ENCODE measurements around the gene RNU7-1.

RNU7-1 gene

GRCh38 chr12:6925239-6925539, 18.4 kb upstream of the RNU7-1 start:
- Histone ChIP-seq H3K9me3 (replicated peaks in 1 of 11) (no peaks in the 10 kb centered on the region), H3K4me3 (no peak overlapping the region), H3K9ac (peak overlapping the region in 10 of 11 experiments; percentile 5 to 93 (median 64); a peak in 16 of 22 replicates), H3K4me1 (peaks cover 76 to 82% (median 79%) of the 10 kb centered on the region in 10 experiments), H3K27ac (peak overlapping the region in 8 of 11 experiments; percentile 18 to 95 (median 58); a peak in 11 of 22 replicates), H3K4me2 (peak overlapping the region; percentile 88 to 97 (median 93)), H3K27me3 (no peaks in the 10 kb centered on the region), H3K36me3 (peaks cover 0 to 14% (median 0%) of the 10 kb centered on the region in 11 experiments; a peak in 3 of 22 replicates), H4K20me1 (peaks cover 5 to 17% (median 13%) of the 10 kb centered on the region in 11 experiments; a peak in 15 of 22 replicates)
- TF ChIP-seq Cebpa-rat (IDR thresholded peaks at IDR 0.05), result no peak

GRCh38 chr12:6925540-6926279, 17.9 kb upstream of the RNU7-1 start:
- Histone ChIP-seq H3K4me2 (peak overlapping the region; percentile 88 to 97 (median 93)), H3K4me3 (no peak overlapping the region; a peak in 2 of 20 replicates), H3K27me3 (no peaks in the 10 kb centered on the region), H3K4me1 (peaks cover 78 to 85% (median 83%) of the 10 kb centered on the region in 10 experiments), H3K9ac (peak overlapping the region in 10 of 11 experiments; percentile 29 to 93 (median 90); a peak in 18 of 22 replicates), H3K36me3 (peaks cover 0 to 12% (median 0%) of the 10 kb centered on the region in 11 experiments; a peak in 3 of 22 replicates), H3K9me3 (replicated peaks in 1 of 11) (no peaks in the 10 kb centered on the region), H3K27ac (peak overlapping the region in 8 of 11 experiments; percentile 18 to 95 (median 72); a peak in 12 of 22 replicates), H4K20me1 (peaks cover 5 to 21% (median 15%) of the 10 kb centered on the region in 11 experiments; a peak in 15 of 22 replicates)
- no peak for TF ChIP-seq Cebpa-rat (IDR thresholded peaks at IDR 0.05)

GRCh38 chr12:6927379-6928021, 16.1 kb upstream of the RNU7-1 start, which contains the start of gene ATN1:
TSS of gene ATN1 (plus strand) at chr12:6927959. CDS start at chr12:6934002, 6,043 bp downstream.
- H3K9ac ChIP-seq, result peak within 1 kb of the TSS; percentile 88 to 93 (median 91)
- H3K36me3 ChIP-seq, result peaks cover 0 to 12% (median 0%) of the 10 kb centered on the region in 11 experiments; a peak in 3 of 22 replicates
- peak within 1 kb of the TSS; percentile 86 to 95 (median 89) for H3K27ac ChIP-seq
- H4K20me1 ChIP-seq, result peaks cover 5 to 34% (median 24%) of the 10 kb centered on the region in 11 experiments; a peak in 18 of 22 replicates
- peak within 1 kb of the TSS; percentile 90 to 98 (median 95) for H3K4me2 ChIP-seq
- peak within 1 kb of the TSS; percentile 69 to 82 (median 78) for H3K4me3 ChIP-seq
- H3K4me1 ChIP-seq, result peaks cover 72 to 88% (median 82%) of the 10 kb centered on the region in 10 experiments
- no peak for TF ChIP-seq Cebpa-rat (IDR thresholded peaks at IDR 0.05)
- no peaks in the 10 kb centered on the region for H3K9me3 ChIP-seq (replicated peaks in 1 of 11)
- H3K27me3 ChIP-seq, result no peaks in the 10 kb centered on the region

GRCh38 chr12:6928022-6928702, 15.5 kb upstream of the RNU7-1 start:
- peak overlapping the region; percentile 86 to 95 (median 89) for H3K27ac ChIP-seq
- H3K4me1 ChIP-seq, result peaks cover 70 to 87% (median 82%) of the 10 kb centered on the region in 10 experiments

GRCh38 chr12:6928703-6929407, 14.8 kb upstream of the RNU7-1 start:
- peak overlapping the region; percentile 69 to 82 (median 78) for H3K4me3 ChIP-seq
- peak overlapping the region; percentile 85 to 98 (median 94) for H3K4me2 ChIP-seq
- H3K27ac ChIP-seq, result peak overlapping the region; percentile 86 to 95 (median 89)
- H3K4me1 ChIP-seq, result peaks cover 69 to 87% (median 82%) of the 10 kb centered on the region in 10 experiments
- peaks cover 6 to 22% (median 9%) of the 10 kb centered on the region in 11 experiments for H3K36me3 ChIP-seq
- H4K20me1 ChIP-seq, result peaks cover 5 to 46% (median 31%) of the 10 kb centered on the region in 11 experiments; a peak in 18 of 22 replicates
- no peak for TF ChIP-seq Cebpa-rat (IDR thresholded peaks at IDR 0.05)
- H3K27me3 ChIP-seq, result no peaks in the 10 kb centered on the region
- H3K9me3 ChIP-seq (replicated peaks in 1 of 11), result no peaks in the 10 kb centered on the region
- H3K9ac ChIP-seq, result peak overlapping the region; percentile 88 to 93 (median 91)

More at GRCh38 chr12:6928022-6928702, 15.5 kb upstream of the RNU7-1 start:
- Histone ChIP-seq H4K20me1 (peaks cover 5 to 39% (median 26%) of the 10 kb centered on the region in 11 experiments; a peak in 18 of 22 replicates), H3K9ac (peak overlapping the region; percentile 88 to 93 (median 91)), H3K27me3 (no peaks in the 10 kb centered on the region), H3K9me3 (replicated peaks in 1 of 11) (no peaks in the 10 kb centered on the region), H3K4me2 (peak overlapping the region; percentile 85 to 98 (median 94)), H3K36me3 (peaks cover 0 to 15% (median 4%) of the 10 kb centered on the region in 11 experiments; a peak in 11 of 22 replicates), H3K4me3 (peak overlapping the region; percentile 69 to 82 (median 78))
- no peak for TF ChIP-seq Cebpa-rat (IDR thresholded peaks at IDR 0.05)

GRCh38 chr12:6929466-6930452, 13.9 kb upstream of the RNU7-1 start:
- H3K27me3 ChIP-seq, result no peaks in the 10 kb centered on the region
- peaks cover 5 to 53% (median 31%) of the 10 kb centered on the region in 11 experiments; a peak in 18 of 22 replicates for H4K20me1 ChIP-seq
- peaks cover 15 to 31% (median 18%) of the 10 kb centered on the region in 11 experiments for H3K36me3 ChIP-seq
- H3K4me1 ChIP-seq, result peaks cover 70 to 87% (median 82%) of the 10 kb centered on the region in 10 experiments
- no peak for TF ChIP-seq Cebpa-rat (IDR thresholded peaks at IDR 0.05)
- H3K9ac ChIP-seq, result peak overlapping the region; percentile 88 to 93 (median 91)
- H3K27ac ChIP-seq, result peak overlapping the region in 6 of 11 experiments; percentile 1 to 95 (median 90); a peak in 6 of 22 replicates
- no peaks in the 10 kb centered on the region for H3K9me3 ChIP-seq (replicated peaks in 1 of 11)
- peak overlapping the region; percentile 85 to 98 (median 94) for H3K4me2 ChIP-seq
- H3K4me3 ChIP-seq, result peak overlapping the region; percentile 69 to 82 (median 78)

- H3K4me3 ChIP-seq, result no peak overlapping the region
- H3K9ac ChIP-seq, result peak overlapping the region in 5 of 11 experiments; percentile 4 to 29 (median 19); a peak in 5 of 22 replicates
- TF ChIP-seq Cebpa-rat (IDR thresholded peaks at IDR 0.05), result no peak
- no peak overlapping the region for H3K27ac ChIP-seq
- peak overlapping the region in 6 of 11 experiments; percentile 7 to 99 (median 32); a peak in 9 of 22 replicates for H3K4me2 ChIP-seq
- no peaks in the 10 kb centered on the region for H3K9me3 ChIP-seq (replicated peaks in 1 of 11)
- H4K20me1 ChIP-seq, result peaks cover 5 to 72% (median 31%) of the 10 kb centered on the region in 11 experiments; a peak in 18 of 22 replicates
- no peaks in the 10 kb centered on the region for H3K27me3 ChIP-seq
- H3K4me1 ChIP-seq, result peaks cover 71 to 88% (median 82%) of the 10 kb centered on the region in 10 experiments
- H3K36me3 ChIP-seq, result peaks cover 28 to 53% (median 39%) of the 10 kb centered on the region in 11 experiments
Observed at GRCh38 chr12:6932766-6933165, 10.8 kb upstream of the RNU7-1 start.

Measured in BLaER1 treated with 17β-estradiol and CSF1 and Interleukin-3, amounts not matched to agents 10 nM and 100 nM (cell line).